Measurements from ENCODE around the gene DYNC1H1.
"Not testable (repeated sequence)": the region's sequence is repeated elsewhere in the genome, so short reads cannot be mapped to it uniquely, and the experiment has no call there.

The DYNC1H1 gene

GRCh38 chr14:101982621-101983020 is 18.2 kb downstream of the DYNC1H1 start:
- no peak for DNase-seq (ENCODE audit: low spot score in 2 of 2)
- H3K4me3 Mint-ChIP-seq: no peak overlapping the region
- no peaks in the 10 kb centered on the region for H3K27me3 Mint-ChIP-seq
- no peak for ATAC-seq (ENCODE audit: low read depth)
- H3K27ac Mint-ChIP-seq: no peak overlapping the region
- no peaks in the 10 kb centered on the region for H3K9me3 Mint-ChIP-seq
- peaks cover 28% of the 10 kb centered on the region for H3K36me3 Mint-ChIP-seq
- H3K4me1 Mint-ChIP-seq: peaks cover 8% of the 10 kb centered on the region

- peaks cover 30% of the 10 kb centered on the region for H3K36me3 Mint-ChIP-seq
- H3K9me3 Mint-ChIP-seq; H3K4me3 Mint-ChIP-seq; H3K4me1 Mint-ChIP-seq; DNase-seq (ENCODE audit: low spot score in 2 of 2); ATAC-seq (ENCODE audit: low read depth); H3K27me3 Mint-ChIP-seq; H3K27ac Mint-ChIP-seq: not testable (repeated sequence)
Measured at GRCh38 chr14:101984831-101985230, 20.5 kb downstream of the DYNC1H1 start.

GRCh38 chr14:101985957-101986356 is 21.6 kb downstream of the DYNC1H1 start:
- Mint-ChIP-seq H3K27me3 (no peaks in the 10 kb centered on the region), H3K27ac (no peak overlapping the region), H3K4me1 (peaks cover 2% of the 10 kb centered on the region), H3K36me3 (peaks cover 26% of the 10 kb centered on the region), H3K9me3 (no peaks in the 10 kb centered on the region), H3K4me3 (no peak overlapping the region)
- no peak for ATAC-seq (ENCODE audit: low read depth)
- DNase-seq (ENCODE audit: low spot score in 2 of 2): no peak

- ATAC-seq (ENCODE audit: low read depth): no peak
- H3K9me3 Mint-ChIP-seq: no peaks in the 10 kb centered on the region
Measured at GRCh38 chr14:101986953-101987352, 22.6 kb downstream of the DYNC1H1 start.

GRCh38 chr14:101988377-101988776 is 24.0 kb downstream of the DYNC1H1 start:
- peaks cover 12% of the 10 kb centered on the region for H3K4me1 Mint-ChIP-seq
- H3K27ac Mint-ChIP-seq: peak overlapping the region; percentile 5
- no peak overlapping the region for H3K4me3 Mint-ChIP-seq
- ATAC-seq (ENCODE audit: low read depth) (no peak), DNase-seq (ENCODE audit: low spot score in 2 of 2) (no peak)
- H3K36me3 Mint-ChIP-seq: peaks cover 24% of the 10 kb centered on the region
- H3K27me3 Mint-ChIP-seq: no peaks in the 10 kb centered on the region
- H3K9me3 Mint-ChIP-seq: no peaks in the 10 kb centered on the region

More at GRCh38 chr14:101986953-101987352, 22.6 kb downstream of the DYNC1H1 start:
- H3K27me3 Mint-ChIP-seq: no peaks in the 10 kb centered on the region
- H3K4me3 Mint-ChIP-seq: no peak overlapping the region
- H3K4me1 Mint-ChIP-seq: peaks cover 2% of the 10 kb centered on the region
- no peak overlapping the region for H3K27ac Mint-ChIP-seq
- no peak for DNase-seq (ENCODE audit: low spot score in 2 of 2)
- H3K36me3 Mint-ChIP-seq: peaks cover 26% of the 10 kb centered on the region

- Mint-ChIP-seq H3K9me3 (no peaks in the 10 kb centered on the region), H3K27ac (no peak overlapping the region), H3K4me3 (no peak overlapping the region), H3K36me3 (peaks cover 29% of the 10 kb centered on the region), H3K4me1 (peaks cover 16% of the 10 kb centered on the region), H3K27me3 (no peaks in the 10 kb centered on the region)
- DNase-seq (ENCODE audit: low spot score in 2 of 2) (no peak), ATAC-seq (ENCODE audit: low read depth) (no peak)
Measured at GRCh38 chr14:101991352-101991751, 27.0 kb downstream of the DYNC1H1 start.

GRCh38 chr14:101992708-101993107 is 28.3 kb downstream of the DYNC1H1 start:
- Mint-ChIP-seq H3K27ac (peak overlapping the region; percentile 48), H3K9me3 (no peaks in the 10 kb centered on the region), H3K27me3 (no peaks in the 10 kb centered on the region), H3K36me3 (peaks cover 30% of the 10 kb centered on the region), H3K4me1 (peaks cover 16% of the 10 kb centered on the region), H3K4me3 (peak overlapping the region; percentile 11)
- DNase-seq (ENCODE audit: low spot score in 2 of 2) (peak; percentile 37 to 63), ATAC-seq (ENCODE audit: low read depth) (peak; percentile 100)

- peak overlapping the region; percentile 5 for H3K27ac Mint-ChIP-seq
- H3K36me3 Mint-ChIP-seq: peaks cover 42% of the 10 kb centered on the region
- no peaks in the 10 kb centered on the region for H3K9me3 Mint-ChIP-seq
- no peak for ATAC-seq (ENCODE audit: low read depth)
- peaks cover 11% of the 10 kb centered on the region for H3K4me1 Mint-ChIP-seq
- H3K27me3 Mint-ChIP-seq: no peaks in the 10 kb centered on the region
- DNase-seq (ENCODE audit: low spot score in 2 of 2): no peak
- no peak overlapping the region for H3K4me3 Mint-ChIP-seq
Measured at GRCh38 chr14:101997429-101998336, 33.3 kb downstream of the DYNC1H1 start.

- Mint-ChIP-seq H3K9me3 (no peaks in the 10 kb centered on the region), H3K4me3 (no peak overlapping the region), H3K27me3 (no peaks in the 10 kb centered on the region), H3K27ac (no peak overlapping the region), H3K36me3 (peaks cover 29% of the 10 kb centered on the region), H3K4me1 (no peaks in the 10 kb centered on the region)
- DNase-seq (ENCODE audit: low spot score in 2 of 2): no peak
- no peak for ATAC-seq (ENCODE audit: low read depth)
Measured at GRCh38 chr14:102000902-102001301, 36.5 kb downstream of the DYNC1H1 start.

- no peak for ATAC-seq (ENCODE audit: low read depth)
- peaks cover 30% of the 10 kb centered on the region for H3K36me3 Mint-ChIP-seq
- H3K9me3 Mint-ChIP-seq: no peaks in the 10 kb centered on the region
- H3K4me1 Mint-ChIP-seq: no peaks in the 10 kb centered on the region
- no peaks in the 10 kb centered on the region for H3K27me3 Mint-ChIP-seq
- no peak for DNase-seq (ENCODE audit: low spot score in 2 of 2)
- no peak overlapping the region for H3K4me3 Mint-ChIP-seq
- no peak overlapping the region for H3K27ac Mint-ChIP-seq
Measured at GRCh38 chr14:102005336-102005735, 41.0 kb downstream of the DYNC1H1 start.

GRCh38 chr14:102007916-102008418 is 43.6 kb downstream of the DYNC1H1 start:
- Mint-ChIP-seq H3K36me3 (peaks cover 31% of the 10 kb centered on the region), H3K4me1 (no peaks in the 10 kb centered on the region), H3K9me3 (no peaks in the 10 kb centered on the region), H3K27ac (no peak overlapping the region), H3K27me3 (no peaks in the 10 kb centered on the region), H3K4me3 (no peak overlapping the region)
- DNase-seq (ENCODE audit: low spot score in 2 of 2): no peak
- no peak for ATAC-seq (ENCODE audit: low read depth)

GRCh38 chr14:102008891-102009290 is 44.5 kb downstream of the DYNC1H1 start:
- Mint-ChIP-seq H3K9me3 (no peaks in the 10 kb centered on the region), H3K4me1 (no peaks in the 10 kb centered on the region), H3K27ac (no peak overlapping the region), H3K27me3 (no peaks in the 10 kb centered on the region), H3K4me3 (no peak overlapping the region), H3K36me3 (peaks cover 40% of the 10 kb centered on the region)
- ATAC-seq (ENCODE audit: low read depth) (no peak), DNase-seq (ENCODE audit: low spot score in 2 of 2) (no peak)

GRCh38 chr14:102011631-102012030 is 47.3 kb downstream of the DYNC1H1 start:
- no peaks in the 10 kb centered on the region for H3K27me3 Mint-ChIP-seq
- no peak overlapping the region for H3K4me3 Mint-ChIP-seq
- peaks cover 49% of the 10 kb centered on the region for H3K36me3 Mint-ChIP-seq
- no peaks in the 10 kb centered on the region for H3K4me1 Mint-ChIP-seq
- no peaks in the 10 kb centered on the region for H3K9me3 Mint-ChIP-seq
- H3K27ac Mint-ChIP-seq: no peak overlapping the region
- DNase-seq (ENCODE audit: low spot score in 2 of 2) (no peak), ATAC-seq (ENCODE audit: low read depth) (no peak)

- Mint-ChIP-seq H3K27me3 (no peaks in the 10 kb centered on the region), H3K4me1 (no peaks in the 10 kb centered on the region), H3K36me3 (peaks cover 45% of the 10 kb centered on the region), H3K4me3 (no peak overlapping the region), H3K9me3 (no peaks in the 10 kb centered on the region), H3K27ac (no peak overlapping the region)
- no peak for DNase-seq (ENCODE audit: low spot score in 2 of 2)
- no peak for ATAC-seq (ENCODE audit: low read depth)
Measured at GRCh38 chr14:102012336-102012735, 48.0 kb downstream of the DYNC1H1 start.

All from memory B cell (primary cell).